AML-193 (cell line): ENCODE measurements around the gene TGFBR3L.

ENCODE experiments used
- DNase-seq, 2 experiments: peaks; one replicate each; lab custom pipeline; 2025; lab: John Stamatoyannopoulos, UW

TGFBR3L gene

GRCh38 chr19:7904074-7905020 is 10.3 kb upstream of the TGFBR3L start:
- DNase-seq: no peak

GRCh38 chr19:7905268-7905667 is 9.4 kb upstream of the TGFBR3L start:
- DNase-seq: no peak

- DNase-seq: no peak
Observed at GRCh38 chr19:7905859-7906258, 8.8 kb upstream of the TGFBR3L start.

GRCh38 chr19:7907122-7907521 is 7.5 kb upstream of the TGFBR3L start:
- DNase-seq: no peak

- no peak for DNase-seq
Observed at GRCh38 chr19:7907544-7907943, 7.1 kb upstream of the TGFBR3L start.

GRCh38 chr19:7908078-7908699 is 6.4 kb upstream of the TGFBR3L start:
- DNase-seq: no peak

GRCh38 chr19:7908742-7909461 is 5.7 kb upstream of the TGFBR3L start:
- DNase-seq: no peak

GRCh38 chr19:7909471-7910067 is 5.1 kb upstream of the TGFBR3L start:
- DNase-seq: no peak

- DNase-seq: no peak
Observed at GRCh38 chr19:7910321-7911161, 4.1 kb upstream of the TGFBR3L start.

GRCh38 chr19:7911508-7912143 is 3.0 kb upstream of the TGFBR3L start:
- no peak for DNase-seq

- no peak for DNase-seq
Observed at GRCh38 chr19:7912144-7912696, 2.4 kb upstream of the TGFBR3L start.

GRCh38 chr19:7912697-7913564 is 1.7 kb upstream of the TGFBR3L start:
- DNase-seq: no peak

- no peak for DNase-seq
Observed at GRCh38 chr19:7913652-7914051, 978 bp upstream of the TGFBR3L start.

GRCh38 chr19:7914099-7914498 is 531 bp upstream of the TGFBR3L start:
- no peak for DNase-seq

GRCh38 chr19:7915250-7916102 is 846 bp downstream of the TGFBR3L start:
- no peak for DNase-seq

GRCh38 chr19:7916103-7916954 is 1.7 kb downstream of the TGFBR3L start:
- no peak for DNase-seq

- DNase-seq: no peak
Observed at GRCh38 chr19:7916955-7917266, 2.3 kb downstream of the TGFBR3L start.
